Endothelial cell of umbilical vein (primary cell): ENCODE results near the gene LRRC72. TPM values are rescaled to one million over a fixed set of nuclear protein-coding genes. Genes with fewer than 3 reads are reported as not detected.

Source experiments
- BruUV-seq: library from RNA; stranded (reverse); fragments of 400-500 nt; replicated peaks from 2 replicates; lab custom pipeline; 2021; lab: Mats Ljungman, UMichigan
- CTCF ChIA-PET: fragments of 300-600, 350-600 bp; sonication (Branson Sonifier 250); formaldehyde crosslinking; loops from one replicate; lab custom pipeline; 2021; ENCODE audit warnings: antibody characterized with exemption, inconsistent platforms; lab: Charles Lee
- POLR2A ChIA-PET: fragments of 300-600, 350-600 bp; sonication (Branson Sonifier 250); formaldehyde crosslinking; loops from one replicate; lab custom pipeline; 2021; ENCODE audit warnings: antibody characterized with exemption, inconsistent platforms; lab: Charles Lee
- DNase-seq: peaks from one replicate; pipeline ENCODE4 v3.0.0-alpha.2; 2011; ENCODE audit warnings: low read depth, low spot score
- FAIRE-seq: peaks from 2 replicates; lab custom pipeline; 2011; peaks lifted over from hg19 to GRCh38; lab: Jason Lieb, UNC
- H2AFZ ChIP-seq: 2 replicates; pipeline ENCODE4 v1.6.0; 2012; ENCODE audit warnings: low read depth, low read length, control low read depth, inconsistent platforms
- H3K27ac ChIP-seq: 2 replicates; pipeline ENCODE4 v1.5.1; 2011; ENCODE audit warnings: low read depth, mild to moderate bottlenecking, control low read depth, low read length, moderate library complexity; ENCODE audit not compliant: insufficient read depth
- H3K27me3 ChIP-seq, 2 experiments: 2 replicates each; pipeline versions ENCODE4 v1.6.0 to v1.6.1; 2011; ENCODE audit warnings: low read length in 2 of 2, mixed read lengths in 1 of 2; ENCODE audit not compliant: control insufficient read depth in 2 of 2, insufficient read depth in 2 of 2
- H3K36me3 ChIP-seq, 2 experiments: 2 replicates in 1 of 2; 3 replicates in 1 of 2; pipeline ENCODE4 v1.5.1; 2011; ENCODE audit warnings: low read length in 2 of 2, mild to moderate bottlenecking in 1 of 2, moderate library complexity in 1 of 2; ENCODE audit not compliant: control insufficient read depth in 2 of 2, insufficient read depth in 2 of 2; ENCODE audit errors: extremely low read depth in 1 of 2
- H3K4me1 ChIP-seq: 3 replicates; pipeline ENCODE4 v1.5.1; 2011; ENCODE audit warnings: mild to moderate bottlenecking, low read length; ENCODE audit not compliant: control insufficient read depth, insufficient read depth; ENCODE audit errors: extremely low read depth
- H3K4me2 ChIP-seq: 2 replicates; pipeline ENCODE4 v1.6.1; 2011; ENCODE audit warnings: low read length, control low read depth, mixed read lengths; ENCODE audit not compliant: insufficient read depth
- H3K4me3 ChIP-seq, 3 experiments: fragments of 200-600 bp in 1 of 3; sonication (generic), shearing (Covaris generic) in 1 of 3; replicated peaks in 1 of 3; 2 replicates each; pipeline ENCODE4 v1.5.1; 2011 to 2016; ENCODE audit warnings: control low read depth in 3 of 3, low read length in 3 of 3, mild to moderate bottlenecking in 2 of 3, inconsistent platforms in 1 of 3, low read depth in 1 of 3, moderate library complexity in 1 of 3; ENCODE audit not compliant: insufficient read depth in 1 of 3
- H3K79me2 ChIP-seq: 2 replicates; pipeline ENCODE4 v1.6.0; 2012; ENCODE audit warnings: low read length, inconsistent platforms; ENCODE audit not compliant: control insufficient read depth, insufficient read depth
- H3K9ac ChIP-seq: replicated peaks from 2 replicates; pipeline ENCODE3; 2011; ENCODE audit warnings: low read length, control low read depth; ENCODE audit not compliant: insufficient read depth; ENCODE audit errors: extremely low read depth
- H3K9me1 ChIP-seq: replicated peaks from 3 replicates; pipeline ENCODE4 v1.6.0; 2011; ENCODE audit warnings: mild to moderate bottlenecking, low read length; ENCODE audit not compliant: control insufficient read depth, insufficient read depth; ENCODE audit errors: extremely low read depth
- H3K9me3 ChIP-seq: replicated peaks from 2 replicates; pipeline ENCODE4 v1.5.1; 2012; ENCODE audit warnings: low read length, inconsistent platforms; ENCODE audit not compliant: control insufficient read depth, insufficient read depth
- H4K20me1 ChIP-seq: replicated peaks from 2 replicates; pipeline ENCODE3; 2011; ENCODE audit warnings: mild to moderate bottlenecking, low read length; ENCODE audit not compliant: control insufficient read depth, insufficient read depth; ENCODE audit errors: extremely low read depth
- CTCF ChIP-seq, 2 donors: IDR thresholded peaks; 1 replicate in 1 of 2; 2 replicates in 1 of 2; pipeline ENCODE4 v1.5.1; 2011; ENCODE audit warnings: low read length in 2 of 2, mild to moderate bottlenecking in 2 of 2, moderate library complexity in 2 of 2, control low read depth in 1 of 2, inconsistent platforms in 1 of 2, low read depth in 1 of 2; ENCODE audit not compliant: insufficient read depth in 1 of 2; ENCODE audit errors: extremely low read depth in 1 of 2
- EZH2 ChIP-seq: IDR thresholded peaks from 2 replicates; pipeline ENCODE4 v1.6.1; 2012; ENCODE audit warnings: borderline replicate concordance, low read depth, mild to moderate bottlenecking, moderate library complexity, low read length, inconsistent platforms; ENCODE audit not compliant: severe bottlenecking
- FOS ChIP-seq: IDR thresholded peaks from 2 replicates; pipeline ENCODE4 v1.6.1; 2011; ENCODE audit warnings: mild to moderate bottlenecking, low read length, moderate library complexity, borderline replicate concordance; ENCODE audit not compliant: insufficient read depth
- GATA2 ChIP-seq: IDR thresholded peaks from 2 replicates; pipeline ENCODE4 v1.7.0; 2011; ENCODE audit warnings: low read depth, mild to moderate bottlenecking, moderate library complexity, mixed read lengths, low read length; ENCODE audit not compliant: insufficient read length, insufficient read depth
- JUN ChIP-seq: IDR thresholded peaks from 2 replicates; pipeline ENCODE4 v1.6.1; 2011; ENCODE audit warnings: borderline replicate concordance, low read depth; ENCODE audit not compliant: insufficient read length, insufficient read depth
- MAX ChIP-seq: IDR thresholded peaks from 2 replicates; pipeline ENCODE4 v1.6.1; 2011; ENCODE audit not compliant: insufficient read depth, insufficient read length
- MYC ChIP-seq: IDR thresholded peaks from one replicate; pipeline ENCODE4 v1.6.1; 2011; ENCODE audit warnings: mild to moderate bottlenecking, low read depth, low read length
- POLR2A ChIP-seq: IDR thresholded peaks from 2 replicates; pipeline ENCODE4 v1.6.1; 2012; ENCODE audit warnings: low read depth, mild to moderate bottlenecking, control low read depth, low read length
- POLR2AphosphoS5 ChIP-seq: IDR thresholded peaks from 2 replicates; pipeline ENCODE4 v1.6.1; 2012; ENCODE audit warnings: low read depth, mild to moderate bottlenecking, control low read depth, low read length, moderate library complexity; ENCODE audit not compliant: insufficient read depth
- dilution Hi-C: fragments of 300-500 bp; cut with MboI; formaldehyde crosslinking; loops from one replicate; pipeline ENCODE4 v1.15.0; 2019; ENCODE audit warnings: low sequenced_read_pairs; ENCODE audit not compliant: extremely low pct_ligation_motif_present
- intact Hi-C: fragments of 100-400 bp; cut with micrococcal nuclease; formaldehyde crosslinking; loops from one replicate; pipeline ENCODE4 v1.10.0; 2022
- polyA plus RNA-seq, 4 experiments: library from polyadenylated mRNA; depleted of rRNA in 3 of 4; stranded (reverse) in 3 of 4; unstranded in 1 of 4; fragments of >200 nt; gene quantifications; 2 replicates each; pipeline versions ENCODE4 v1.2.1 to v1.2.3, GENCODE V29; 2011 to 2012; ENCODE audit warnings: missing spikeins in 1 of 4
- total RNA-seq: library from RNA; stranded (reverse); gene quantifications from 2 replicates; pipeline ENCODE4 v1.2.3, GENCODE V29; 2021

Gene LRRC72
- total and polyA plus RNA-seq, 2 donors (not counting 3 experiments of a cell fraction or from before 2014, with no cell fraction given): not detected

- TF ChIP-seq FOS (no peak), JUN (no peak), POLR2A (no peak), CTCF (IDR thresholded peaks at IDR 0.05; ENCODE audit: extremely low read depth in 1 of 2, insufficient read depth in 1 of 2, low read depth in 1 of 2, low read length in 2 of 2) (no peak), MYC (no peak), GATA2 (no peak), MAX (no peak), POLR2AphosphoS5 (no peak), EZH2 (no peak)
- Histone ChIP-seq H3K79me2 (no peaks in the 10 kb centered on the region), H2AFZ (no peak overlapping the region), H4K20me1 (no peaks in the 10 kb centered on the region), H3K4me3 (no peak overlapping the region), H3K4me2 (no peak overlapping the region), H3K4me1 (no peaks in the 10 kb centered on the region), H3K27ac (no peak overlapping the region), H3K9me3 (no peaks in the 10 kb centered on the region), H3K27me3 (no peaks in the 10 kb centered on the region), H3K9me1 (no peaks in the 10 kb centered on the region), H3K9ac (no peak overlapping the region), H3K36me3 (peaks cover 0 to 2% of the 10 kb centered on the region in 2 experiments)
- BruUV-seq: no TSS peak
- ChIA-PET POLR2A (no interaction called here), CTCF (interaction anchor here (0.9 kb wide), 1 partner anchor 314 kb away, joined by 3 read pairs; no protein-coding TSS in a partner anchor)
- DNase-seq (peak; percentile 21), FAIRE-seq (no peak)
- intact Hi-C loops: loop anchor here (1.0 kb wide), 1 partner anchor 314 kb away; no protein-coding TSS in a partner anchor
- dilution Hi-C loops: no loop called here
Observed at GRCh38 chr7:16604054-16604453, 77.4 kb downstream of the LRRC72 start.
